ENCODE measurements around the gene ZIK1. TPM values are rescaled to one million over a fixed set of nuclear protein-coding genes. Genes with fewer than 3 reads are reported as not detected.

ZIK1 gene
- 1 to 10 TPM; 2.2 to 8.9 (median 6.9) TPM for total RNA-seq

DNA sequence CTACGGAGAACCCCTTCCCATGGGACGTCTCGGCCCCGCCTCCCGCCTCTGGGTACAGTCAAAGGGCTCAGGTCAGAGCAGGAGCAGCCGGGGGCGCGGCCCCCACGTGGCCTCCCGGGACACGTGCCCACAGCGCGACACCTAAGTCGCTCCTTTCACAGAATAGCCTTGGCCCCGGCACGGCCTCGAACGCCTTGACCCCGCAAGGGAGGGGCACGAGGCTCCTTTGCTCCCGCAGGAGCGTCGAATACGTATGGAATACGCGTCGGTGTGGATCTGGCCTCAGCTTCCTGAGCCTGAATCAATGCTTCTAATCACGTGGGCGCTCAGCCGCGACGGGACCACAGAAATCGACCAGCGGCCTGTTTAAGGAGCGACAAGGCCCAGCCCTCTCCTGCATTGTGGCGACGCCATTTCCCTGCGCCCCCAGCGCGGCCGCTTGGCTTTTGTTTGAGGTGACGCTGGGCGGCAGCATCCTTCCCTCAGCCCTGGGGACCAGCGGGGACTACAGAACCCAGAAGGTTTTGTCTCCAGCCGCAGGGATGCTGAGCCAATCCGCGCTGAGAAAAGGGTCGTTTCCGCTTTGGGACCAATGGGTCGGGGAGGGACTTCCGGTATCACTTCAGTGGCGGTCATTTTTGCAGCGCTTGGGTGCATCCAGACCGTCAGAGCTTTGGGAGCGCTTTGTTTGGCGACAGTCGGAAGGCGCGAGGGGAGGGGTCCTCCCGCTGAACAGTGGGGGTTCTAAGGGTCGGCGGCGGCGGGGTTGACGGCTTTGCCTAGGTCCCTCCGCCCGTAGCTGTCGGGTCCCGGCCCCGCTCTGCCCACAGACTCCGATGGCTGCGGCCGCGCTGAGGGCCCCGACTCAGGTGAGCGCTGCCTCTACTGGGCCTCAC lies at the start of gene ZIK1:
ZIK1 (plus strand) TSS at position 625 of the 896 bp plus-strand sequence; CDS start at position 837, 212 bp downstream.
- TF ChIP-seq POLR2AphosphoS5 (IDR thresholded peaks at IDR 0.05) (peak in 1 of 3 donors; percentile 36), POLR2A (IDR thresholded peaks at IDR 0.05) (no peak)
- TF ChIP-seq, protein P1, sequence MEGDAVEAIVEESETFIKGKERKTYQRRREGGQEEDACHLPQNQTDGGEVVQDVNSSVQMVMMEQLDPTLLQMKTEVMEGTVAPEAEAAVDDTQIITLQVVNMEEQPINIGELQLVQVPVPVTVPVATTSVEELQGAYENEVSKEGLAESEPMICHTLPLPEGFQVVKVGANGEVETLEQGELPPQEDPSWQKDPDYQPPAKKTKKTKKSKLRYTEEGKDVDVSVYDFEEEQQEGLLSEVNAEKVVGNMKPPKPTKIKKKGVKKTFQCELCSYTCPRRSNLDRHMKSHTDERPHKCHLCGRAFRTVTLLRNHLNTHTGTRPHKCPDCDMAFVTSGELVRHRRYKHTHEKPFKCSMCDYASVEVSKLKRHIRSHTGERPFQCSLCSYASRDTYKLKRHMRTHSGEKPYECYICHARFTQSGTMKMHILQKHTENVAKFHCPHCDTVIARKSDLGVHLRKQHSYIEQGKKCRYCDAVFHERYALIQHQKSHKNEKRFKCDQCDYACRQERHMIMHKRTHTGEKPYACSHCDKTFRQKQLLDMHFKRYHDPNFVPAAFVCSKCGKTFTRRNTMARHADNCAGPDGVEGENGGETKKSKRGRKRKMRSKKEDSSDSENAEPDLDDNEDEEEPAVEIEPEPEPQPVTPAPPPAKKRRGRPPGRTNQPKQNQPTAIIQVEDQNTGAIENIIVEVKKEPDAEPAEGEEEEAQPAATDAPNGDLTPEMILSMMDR (IDR thresholded peaks at IDR 0.05), result peak in 1 of 3 donors; percentile 7
- Histone ChIP-seq H3K4me1 (peaks cover 0 to 3% of the 10 kb centered on the region in 2 donors), H3K36me3 (no peaks in the 10 kb centered on the region), H3K27ac (peak within 1 kb of the TSS; percentile 4 to 41), H3K27me3 (no peaks in the 10 kb centered on the region), H3K9me3 (peaks cover 38 to 52% of the 10 kb centered on the region in 2 donors), H3K4me3 (peak within 1 kb of the TSS; percentile 55 to 72 (median 72))
- peak; percentile 85 for DNase-seq (ENCODE audit: low spot score in 2 of 2)
- intact Hi-C loops (cut with DNase I; ENCODE audit: low total_unique reads), result no loop called here

DNA sequence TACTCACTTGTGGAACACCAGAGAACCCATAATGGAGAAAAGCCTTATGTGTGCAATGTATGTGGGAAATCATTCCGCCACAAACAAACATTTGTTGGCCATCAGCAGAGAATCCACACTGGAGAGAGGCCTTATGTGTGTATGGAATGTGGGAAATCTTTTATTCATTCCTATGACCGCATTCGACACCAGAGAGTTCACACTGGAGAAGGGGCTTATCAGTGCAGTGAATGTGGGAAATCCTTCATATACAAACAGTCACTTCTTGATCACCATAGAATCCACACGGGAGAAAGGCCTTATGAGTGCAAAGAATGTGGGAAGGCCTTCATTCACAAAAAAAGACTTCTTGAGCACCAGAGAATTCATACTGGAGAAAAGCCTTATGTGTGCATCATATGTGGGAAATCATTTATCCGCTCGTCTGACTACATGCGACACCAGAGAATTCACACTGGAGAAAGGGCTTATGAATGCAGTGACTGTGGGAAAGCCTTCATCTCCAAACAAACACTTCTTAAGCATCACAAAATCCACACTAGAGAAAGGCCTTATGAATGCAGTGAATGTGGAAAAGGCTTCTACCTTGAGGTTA lies 45.9 kb upstream of the ZIK1 start:
- intact Hi-C loops (cut with DNase I; ENCODE audit: low total_unique reads), result no loop called here
- no peak for DNase-seq (ENCODE audit: low spot score in 2 of 2)
- H3K36me3 ChIP-seq, result peaks cover 50% of the 10 kb centered on the region
- no peak overlapping the region for H3K27ac ChIP-seq
- TF ChIP-seq, protein P1 (IDR thresholded peaks at IDR 0.05), result no peak
- TF ChIP-seq POLR2A (IDR thresholded peaks at IDR 0.05), result no peak
- no peak for TF ChIP-seq POLR2AphosphoS5 (IDR thresholded peaks at IDR 0.05)
- H3K4me3 ChIP-seq, result peak overlapping the region in 1 of 3 donors; percentile 36
- no peaks in the 10 kb centered on the region for H3K27me3 ChIP-seq
- H3K4me1 ChIP-seq, result no peaks in the 10 kb centered on the region
- peaks cover 96 to 100% of the 10 kb centered on the region in 2 donors for H3K9me3 ChIP-seq

- Histone ChIP-seq H3K4me3 (peak overlapping the region in 1 of 3 donors; percentile 44), H3K27me3 (no peaks in the 10 kb centered on the region), H3K9me3 (peaks cover 95 to 100% of the 10 kb centered on the region in 2 donors), H3K27ac (no peak overlapping the region), H3K4me1 (no peaks in the 10 kb centered on the region), H3K36me3 (peaks cover 64% of the 10 kb centered on the region)
- TF ChIP-seq, protein P1 (IDR thresholded peaks at IDR 0.05), result no peak
- no peak for TF ChIP-seq POLR2AphosphoS5 (IDR thresholded peaks at IDR 0.05)
- TF ChIP-seq POLR2A (IDR thresholded peaks at IDR 0.05), result no peak
- intact Hi-C loops (cut with DNase I; ENCODE audit: low total_unique reads), result no loop called here
- no peak for DNase-seq (ENCODE audit: low spot score in 2 of 2)
Measured at GRCh38 chr19:57546513-57546912, 37.4 kb upstream of the ZIK1 start.

DNA sequence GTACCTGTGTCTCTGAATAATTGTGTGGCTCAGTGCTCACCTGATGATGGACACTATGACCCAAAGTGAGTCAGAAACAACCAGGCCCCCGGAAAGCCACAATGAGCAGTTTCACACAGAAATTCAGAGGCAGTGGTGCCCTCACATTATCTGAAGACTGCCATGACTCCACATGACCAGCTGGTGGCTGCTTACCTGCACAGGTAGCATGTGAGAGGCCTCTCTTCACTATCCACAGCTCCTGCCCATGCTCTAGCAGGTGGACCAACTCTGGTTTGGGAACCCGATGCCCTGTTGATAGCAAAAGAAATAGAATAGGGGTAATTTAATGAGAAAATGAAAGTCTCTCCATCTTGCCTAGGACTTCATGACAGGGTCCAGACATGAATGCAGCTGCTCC lies 31.5 kb upstream of the ZIK1 start:
- TF ChIP-seq POLR2A (IDR thresholded peaks at IDR 0.05) (no peak), POLR2AphosphoS5 (IDR thresholded peaks at IDR 0.05) (no peak)
- TF ChIP-seq, protein P1 (IDR thresholded peaks at IDR 0.05), result no peak
- H3K4me1 ChIP-seq, result no peaks in the 10 kb centered on the region
- intact Hi-C loops (cut with DNase I; ENCODE audit: low total_unique reads), result no loop called here

GRCh38 chr19:57557659-57558058 lies 26.3 kb upstream of the ZIK1 start:
- no peak overlapping the region for H3K27ac ChIP-seq
- DNase-seq (ENCODE audit: low spot score in 2 of 2), result no peak
- intact Hi-C loops (cut with DNase I; ENCODE audit: low total_unique reads), result no loop called here
- peaks cover 0 to 9% of the 10 kb centered on the region in 2 donors for H3K4me1 ChIP-seq
- no peak overlapping the region for H3K4me3 ChIP-seq
- peaks cover 39 to 49% of the 10 kb centered on the region in 2 donors for H3K9me3 ChIP-seq
- H3K27me3 ChIP-seq, result no peaks in the 10 kb centered on the region
- peaks cover 17% of the 10 kb centered on the region for H3K36me3 ChIP-seq
- no peak for TF ChIP-seq POLR2A (IDR thresholded peaks at IDR 0.05)
- no peak for TF ChIP-seq POLR2AphosphoS5 (IDR thresholded peaks at IDR 0.05)
- TF ChIP-seq, protein P1 (IDR thresholded peaks at IDR 0.05), result no peak

More for the DNA sequence above, 31.5 kb upstream of the ZIK1 start:
- Histone ChIP-seq H3K27ac (no peak overlapping the region), H3K9me3 (peaks cover 91 to 96% of the 10 kb centered on the region in 2 donors), H3K4me3 (peak overlapping the region in 1 of 3 donors; percentile 1), H3K27me3 (no peaks in the 10 kb centered on the region), H3K36me3 (peaks cover 47% of the 10 kb centered on the region)
- no peak for DNase-seq (ENCODE audit: low spot score in 2 of 2)

Data from breast epithelium (tissue), 4 donors.